DOHH2 (cell line): ENCODE results near the gene SPART.

Experiments
- H3F3A ChIP-seq: fragments of 200-600 bp; sonication (generic), shearing (Covaris generic); 2 replicates; pipeline ENCODE4 v1.6.0; 2016; ENCODE audit warnings: antibody characterized with exemption, mild to moderate bottlenecking; ENCODE audit not compliant: control insufficient read depth, insufficient read depth
- H3K27ac ChIP-seq: fragments of 200-600 bp; sonication (generic); 2 replicates; pipeline ENCODE4 v1.5.1; 2014; ENCODE audit warnings: low read depth, mild to moderate bottlenecking, low read length, moderate library complexity
- H3K27me3 ChIP-seq: fragments of 200-600 bp; sonication (generic); 2 replicates; pipeline ENCODE4 v1.6.1; 2014; ENCODE audit warnings: mild to moderate bottlenecking, low read length, mixed read lengths; ENCODE audit not compliant: control insufficient read depth
- H3K36me3 ChIP-seq: fragments of 200-600 bp; sonication (generic); 2 replicates; pipeline ENCODE4 v1.6.1; 2014; ENCODE audit warnings: mild to moderate bottlenecking, low read length, moderate library complexity, mixed read lengths; ENCODE audit not compliant: control insufficient read depth
- H3K4me1 ChIP-seq: fragments of 200-600 bp; sonication (generic); 2 replicates; pipeline ENCODE4 v1.6.1; 2014; ENCODE audit warnings: mild to moderate bottlenecking, low read length, mixed read lengths; ENCODE audit not compliant: control insufficient read depth
- H3K4me2 ChIP-seq: fragments of 200-600 bp; sonication (generic); 2 replicates; pipeline ENCODE4 v1.6.0; 2014; ENCODE audit warnings: mild to moderate bottlenecking, low read length, moderate library complexity
- H3K4me3 ChIP-seq: fragments of 200-600 bp; sonication (generic); 2 replicates; pipeline ENCODE4 v1.5.1; 2014; ENCODE audit warnings: mild to moderate bottlenecking, low read length, mixed read lengths
- H3K79me2 ChIP-seq: fragments of 200-600 bp; sonication (generic); 2 replicates; pipeline ENCODE4 v1.6.1; 2014; ENCODE audit warnings: mild to moderate bottlenecking, low read length, mixed read lengths; ENCODE audit not compliant: control insufficient read depth
- H3K9me2 ChIP-seq: fragments of 200-600 bp; sonication (generic); replicated peaks from 2 replicates; pipeline ENCODE4 v1.6.1; 2014; ENCODE audit warnings: mild to moderate bottlenecking, low read length, mixed read lengths; ENCODE audit not compliant: control insufficient read depth
- H3K9me3 ChIP-seq: fragments of 200-600 bp; sonication (generic); 2 replicates; pipeline ENCODE4 v1.6.1; 2014; ENCODE audit warnings: antibody characterized with exemption, low read length, mixed read lengths; ENCODE audit not compliant: control insufficient read depth, insufficient read depth
- H4K20me1 ChIP-seq: fragments of 200-600 bp; sonication (generic); 2 replicates; pipeline ENCODE4 v1.6.0; 2014; ENCODE audit warnings: low read depth, mild to moderate bottlenecking, antibody characterized with exemption, low read length, moderate library complexity; ENCODE audit not compliant: control insufficient read depth, insufficient read depth
- EZH2phosphoT487 ChIP-seq: fragments of 200-600 bp; sonication (generic); IDR thresholded peaks from 2 replicates; pipeline ENCODE4 v1.6.1; 2017; ENCODE audit warnings: borderline replicate concordance, mild to moderate bottlenecking, antibody characterized with exemption, low read length, moderate library complexity, mixed read lengths
- TF ChIP-seq, protein P1 (sequence below): fragments of 200-600 bp; sonication (generic); IDR thresholded peaks from one replicate; pipeline ENCODE4 v1.5.1; 2014; ENCODE audit warnings: antibody characterized with exemption, mild to moderate bottlenecking, low read depth, low read length; ENCODE audit not compliant: poor library complexity, severe bottlenecking

SPART gene

GRCh38 chr13:36346222-36347083, at the start of gene SPART:
Gene SPART (minus strand): TSS chr13:36346394. CDS start chr13:36335830, 10,564 bp downstream.
- no peak for TF ChIP-seq EZH2phosphoT487
- TF ChIP-seq, protein P1, sequence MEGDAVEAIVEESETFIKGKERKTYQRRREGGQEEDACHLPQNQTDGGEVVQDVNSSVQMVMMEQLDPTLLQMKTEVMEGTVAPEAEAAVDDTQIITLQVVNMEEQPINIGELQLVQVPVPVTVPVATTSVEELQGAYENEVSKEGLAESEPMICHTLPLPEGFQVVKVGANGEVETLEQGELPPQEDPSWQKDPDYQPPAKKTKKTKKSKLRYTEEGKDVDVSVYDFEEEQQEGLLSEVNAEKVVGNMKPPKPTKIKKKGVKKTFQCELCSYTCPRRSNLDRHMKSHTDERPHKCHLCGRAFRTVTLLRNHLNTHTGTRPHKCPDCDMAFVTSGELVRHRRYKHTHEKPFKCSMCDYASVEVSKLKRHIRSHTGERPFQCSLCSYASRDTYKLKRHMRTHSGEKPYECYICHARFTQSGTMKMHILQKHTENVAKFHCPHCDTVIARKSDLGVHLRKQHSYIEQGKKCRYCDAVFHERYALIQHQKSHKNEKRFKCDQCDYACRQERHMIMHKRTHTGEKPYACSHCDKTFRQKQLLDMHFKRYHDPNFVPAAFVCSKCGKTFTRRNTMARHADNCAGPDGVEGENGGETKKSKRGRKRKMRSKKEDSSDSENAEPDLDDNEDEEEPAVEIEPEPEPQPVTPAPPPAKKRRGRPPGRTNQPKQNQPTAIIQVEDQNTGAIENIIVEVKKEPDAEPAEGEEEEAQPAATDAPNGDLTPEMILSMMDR, result peak; percentile 87
- Histone ChIP-seq H3K79me2 (no peaks in the 10 kb centered on the region), H3K27me3 (no peaks in the 10 kb centered on the region), H3K36me3 (no peaks in the 10 kb centered on the region), H3K4me3 (no peak within 1 kb of the TSS), H4K20me1 (no peaks in the 10 kb centered on the region), H3K4me1 (no peaks in the 10 kb centered on the region), H3F3A (no peaks in the 10 kb centered on the region), H3K27ac (no peak within 1 kb of the TSS), H3K9me2 (no peaks in the 10 kb centered on the region), H3K4me2 (no peak within 1 kb of the TSS), H3K9me3 (no peaks in the 10 kb centered on the region)

GRCh38 chr13:36395280-36395679, 49.1 kb upstream of the SPART start:
- Histone ChIP-seq H3K27ac (no peak overlapping the region), H3K4me3 (no peak overlapping the region), H3K79me2 (no peaks in the 10 kb centered on the region), H3K4me2 (no peak overlapping the region), H3F3A (no peaks in the 10 kb centered on the region), H3K27me3 (no peaks in the 10 kb centered on the region; the same call in 1 of the 2 replicates), H3K4me1 (no peaks in the 10 kb centered on the region), H3K36me3 (no peaks in the 10 kb centered on the region), H3K9me2 (no peaks in the 10 kb centered on the region), H4K20me1 (no peaks in the 10 kb centered on the region), H3K9me3 (no peaks in the 10 kb centered on the region)
- TF ChIP-seq, protein P1, result peak; percentile 27
- no peak for TF ChIP-seq EZH2phosphoT487

- Histone ChIP-seq H3K36me3 (no peaks in the 10 kb centered on the region), H3K4me3 (no peak overlapping the region), H3K9me2 (no peaks in the 10 kb centered on the region), H3K4me2 (no peak overlapping the region), H3F3A (no peaks in the 10 kb centered on the region), H3K79me2 (no peaks in the 10 kb centered on the region), H3K9me3 (no peaks in the 10 kb centered on the region), H4K20me1 (no peaks in the 10 kb centered on the region), H3K27ac (no peak overlapping the region), H3K4me1 (no peaks in the 10 kb centered on the region), H3K27me3 (no peaks in the 10 kb centered on the region)
- TF ChIP-seq, protein P1, result no peak
- TF ChIP-seq EZH2phosphoT487, result no peak
Observed at GRCh38 chr13:36385489-36385888, 39.3 kb upstream of the SPART start.
